OCI-LY1 (cell line): ENCODE measurements around the gene PRH2.

Source experiments
- EZH2 ChIP-seq: fragments of 200-600 bp; sonication (generic), shearing (Covaris generic); IDR thresholded peaks from 2 replicates; pipeline ENCODE4 v1.8.0; 2017; ENCODE audit warnings: borderline replicate concordance, mixed run types, mild to moderate bottlenecking, antibody characterized with exemption, low read length, moderate library complexity, mixed read lengths
- TF ChIP-seq, protein P1 (sequence below): fragments of 200-600 bp; sonication (generic), shearing (Covaris generic); IDR thresholded peaks from 2 replicates; pipeline ENCODE4 v1.5.1; 2017; ENCODE audit warnings: mild to moderate bottlenecking, antibody characterized with exemption, low read length, moderate library complexity, mixed read lengths

GRCh38 chr12:10900972-10901371 is 28.1 kb upstream of the PRH2 start:
- TF ChIP-seq, protein P1, sequence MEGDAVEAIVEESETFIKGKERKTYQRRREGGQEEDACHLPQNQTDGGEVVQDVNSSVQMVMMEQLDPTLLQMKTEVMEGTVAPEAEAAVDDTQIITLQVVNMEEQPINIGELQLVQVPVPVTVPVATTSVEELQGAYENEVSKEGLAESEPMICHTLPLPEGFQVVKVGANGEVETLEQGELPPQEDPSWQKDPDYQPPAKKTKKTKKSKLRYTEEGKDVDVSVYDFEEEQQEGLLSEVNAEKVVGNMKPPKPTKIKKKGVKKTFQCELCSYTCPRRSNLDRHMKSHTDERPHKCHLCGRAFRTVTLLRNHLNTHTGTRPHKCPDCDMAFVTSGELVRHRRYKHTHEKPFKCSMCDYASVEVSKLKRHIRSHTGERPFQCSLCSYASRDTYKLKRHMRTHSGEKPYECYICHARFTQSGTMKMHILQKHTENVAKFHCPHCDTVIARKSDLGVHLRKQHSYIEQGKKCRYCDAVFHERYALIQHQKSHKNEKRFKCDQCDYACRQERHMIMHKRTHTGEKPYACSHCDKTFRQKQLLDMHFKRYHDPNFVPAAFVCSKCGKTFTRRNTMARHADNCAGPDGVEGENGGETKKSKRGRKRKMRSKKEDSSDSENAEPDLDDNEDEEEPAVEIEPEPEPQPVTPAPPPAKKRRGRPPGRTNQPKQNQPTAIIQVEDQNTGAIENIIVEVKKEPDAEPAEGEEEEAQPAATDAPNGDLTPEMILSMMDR, result no peak
- TF ChIP-seq EZH2, result no peak
